Cardiac fibroblast (primary cell): ENCODE measurements around the gene NID1.
"Not testable (repeated sequence)": the region's sequence is repeated elsewhere in the genome, so short reads cannot be mapped to it uniquely, and the experiment has no call there.

Experiments used
- DNase-seq, 2 donors: peaks; one replicate each; pipeline versions ENCODE4 v3.0.0 to v3.0.0-alpha.2; 2010; ENCODE audit warnings: low read depth in 2 of 2
- H3K4me3 ChIP-seq, 2 donors: replicated peaks in 1 of 2; 1 replicate in 1 of 2; 2 replicates in 1 of 2; pipeline ENCODE4 v1.5.1; 2011; ENCODE audit warnings: low read depth in 2 of 2, low read length in 2 of 2, mild to moderate bottlenecking in 2 of 2, moderate library complexity in 1 of 2
- TF ChIP-seq, protein P1 (sequence below): IDR thresholded peaks from one replicate; pipeline ENCODE4 v1.5.1; 2011; ENCODE audit warnings: low read depth, mild to moderate bottlenecking, low read length, inconsistent platforms

The NID1 gene

DNA sequence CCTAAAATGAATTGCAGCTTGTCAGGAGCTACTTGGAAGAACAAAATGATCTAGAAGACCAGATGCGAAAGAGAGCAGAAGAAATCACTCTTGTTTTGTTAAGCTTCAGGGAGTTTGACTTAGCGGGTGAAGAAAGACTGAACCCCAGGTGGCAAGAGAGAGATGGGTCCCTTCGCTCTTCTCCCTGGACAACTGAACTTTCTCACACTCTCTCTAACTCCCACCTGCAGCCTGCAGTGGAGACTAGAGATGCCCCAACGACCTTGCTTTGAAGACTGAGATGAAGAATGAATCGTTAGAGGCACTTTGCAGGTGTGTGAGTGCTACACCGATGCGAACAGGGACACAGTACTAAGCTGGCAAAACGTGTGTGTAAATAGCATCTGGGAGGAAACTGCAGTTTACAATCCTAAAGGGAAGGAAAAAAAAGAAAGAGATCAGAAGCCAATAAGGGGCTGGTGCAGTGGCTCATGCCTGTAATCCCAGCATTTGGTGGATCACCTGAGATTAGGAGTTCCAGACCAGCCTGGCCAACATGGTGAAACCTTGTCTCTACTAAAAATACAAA, 133.6 kb downstream of the NID1 start:
- H3K4me3 ChIP-seq = no peak overlapping the region
- no peak for DNase-seq
- TF ChIP-seq, protein P1, sequence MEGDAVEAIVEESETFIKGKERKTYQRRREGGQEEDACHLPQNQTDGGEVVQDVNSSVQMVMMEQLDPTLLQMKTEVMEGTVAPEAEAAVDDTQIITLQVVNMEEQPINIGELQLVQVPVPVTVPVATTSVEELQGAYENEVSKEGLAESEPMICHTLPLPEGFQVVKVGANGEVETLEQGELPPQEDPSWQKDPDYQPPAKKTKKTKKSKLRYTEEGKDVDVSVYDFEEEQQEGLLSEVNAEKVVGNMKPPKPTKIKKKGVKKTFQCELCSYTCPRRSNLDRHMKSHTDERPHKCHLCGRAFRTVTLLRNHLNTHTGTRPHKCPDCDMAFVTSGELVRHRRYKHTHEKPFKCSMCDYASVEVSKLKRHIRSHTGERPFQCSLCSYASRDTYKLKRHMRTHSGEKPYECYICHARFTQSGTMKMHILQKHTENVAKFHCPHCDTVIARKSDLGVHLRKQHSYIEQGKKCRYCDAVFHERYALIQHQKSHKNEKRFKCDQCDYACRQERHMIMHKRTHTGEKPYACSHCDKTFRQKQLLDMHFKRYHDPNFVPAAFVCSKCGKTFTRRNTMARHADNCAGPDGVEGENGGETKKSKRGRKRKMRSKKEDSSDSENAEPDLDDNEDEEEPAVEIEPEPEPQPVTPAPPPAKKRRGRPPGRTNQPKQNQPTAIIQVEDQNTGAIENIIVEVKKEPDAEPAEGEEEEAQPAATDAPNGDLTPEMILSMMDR = no peak

DNA sequence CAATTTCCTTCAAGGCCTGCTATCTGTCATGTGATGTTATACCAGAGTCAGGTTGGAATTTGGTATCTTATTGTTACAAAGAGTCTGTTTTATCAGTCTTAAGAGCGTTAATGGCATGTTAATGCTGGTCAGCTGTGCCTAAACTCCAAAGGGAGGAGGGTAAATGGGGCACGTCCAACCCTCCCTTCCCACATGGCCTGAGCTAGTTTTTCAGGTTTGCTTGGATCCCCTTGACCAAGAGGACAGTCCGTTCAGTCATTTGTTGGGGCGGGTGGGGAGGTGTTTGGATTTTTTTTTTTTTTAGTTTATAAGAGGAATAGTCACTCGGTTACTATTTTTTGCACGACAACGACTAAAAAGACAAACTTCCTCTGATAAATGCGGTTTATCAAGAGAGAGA, 134.3 kb downstream of the NID1 start:
- TF ChIP-seq, protein P1 = no peak
- no peak overlapping the region for H3K4me3 ChIP-seq
- DNase-seq = no peak

DNA sequence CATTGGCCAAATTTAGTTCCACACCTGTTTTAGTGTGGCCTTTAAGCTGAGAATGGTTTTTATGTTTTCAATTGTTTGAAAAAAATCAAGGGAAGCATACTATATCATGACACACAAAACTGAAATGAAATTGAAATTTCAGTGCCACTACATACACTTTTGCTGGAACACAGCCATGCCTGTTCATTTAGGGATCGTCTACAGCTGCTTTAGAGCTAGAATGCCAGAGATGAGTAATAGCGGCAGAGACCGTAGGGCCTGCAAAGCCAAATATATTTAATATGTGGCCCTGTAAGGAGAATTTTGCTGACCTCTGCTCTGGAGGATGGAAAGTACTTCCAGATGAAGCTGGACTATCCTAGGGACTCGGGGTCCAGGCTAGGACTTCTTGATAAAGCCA, 135.7 kb downstream of the NID1 start:
- DNase-seq = peak in 1 of 2 donors; percentile 28
- TF ChIP-seq, protein P1 = no peak
- H3K4me3 ChIP-seq = no peak overlapping the region

DNA sequence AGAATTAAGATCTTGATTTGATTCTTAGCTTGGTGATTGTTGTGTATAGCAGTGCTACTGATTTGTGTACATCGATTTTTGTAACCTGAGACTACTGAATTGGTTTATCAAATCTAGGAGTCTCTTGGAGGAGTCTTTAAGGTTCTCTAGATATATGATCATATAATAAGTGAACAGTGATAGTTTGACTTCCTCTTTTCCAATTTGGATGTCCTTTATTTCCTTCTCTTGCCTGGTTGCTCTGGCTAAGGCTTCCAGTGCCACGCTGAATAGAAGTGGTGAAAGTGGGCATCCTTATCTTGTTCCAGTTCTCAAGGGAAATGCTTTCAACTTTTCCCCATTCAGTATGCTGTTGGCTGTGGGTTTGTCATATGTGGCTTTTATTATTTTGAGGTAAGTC, 136.7 kb downstream of the NID1 start:
- DNase-seq = no peak
- TF ChIP-seq, protein P1 = no peak
- H3K4me3 ChIP-seq = no peak overlapping the region

DNA sequence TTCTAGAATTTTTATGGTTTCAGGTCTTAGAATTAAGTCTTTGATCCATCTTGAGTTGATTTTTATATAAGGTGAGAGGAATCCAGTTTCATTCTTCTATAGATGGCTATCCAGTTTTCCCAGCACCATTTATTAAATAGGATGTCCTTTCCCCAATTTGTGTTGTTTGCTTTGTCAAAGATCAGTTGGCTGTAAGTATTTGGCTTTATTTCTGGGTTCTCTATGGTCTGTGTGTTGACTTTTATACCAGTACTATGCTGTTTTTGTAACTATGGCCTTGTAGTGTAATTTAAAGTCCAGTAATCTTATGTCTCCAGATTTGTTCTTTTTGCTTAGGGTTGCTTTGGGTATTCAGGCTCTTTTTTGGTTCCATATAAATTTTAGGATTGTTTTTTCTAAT, 137.3 kb downstream of the NID1 start:
- H3K4me3 ChIP-seq, DNase-seq: not testable (repeated sequence)
